OCI-LY1 (cell line): ENCODE data around the gene FZD4.
A peak's percentile ranks its signal among the peaks of the same experiment; 100 is the strongest.

Experiments used
- H2AFZ ChIP-seq: fragments of 200-600 bp; sonication (generic), shearing (Covaris generic); 2 replicates; pipeline ENCODE4 v1.6.0; 2014; ENCODE audit warnings: antibody characterized with exemption, mild to moderate bottlenecking, low read length
- H3F3A ChIP-seq: fragments of 200-600 bp; sonication (generic), shearing (Covaris generic); 2 replicates; pipeline ENCODE4 v1.6.0; 2014; ENCODE audit warnings: mild to moderate bottlenecking, antibody characterized with exemption, low read length, moderate library complexity; ENCODE audit not compliant: insufficient read depth
- H3K27ac ChIP-seq: fragments of 200-600 bp; sonication (generic); 2 replicates; pipeline ENCODE4 v1.5.1; 2014; ENCODE audit warnings: low read length, mixed run types, mild to moderate bottlenecking, low read depth; ENCODE audit not compliant: poor library complexity, severe bottlenecking
- H3K27me3 ChIP-seq: fragments of 200-600 bp; sonication (generic); 2 replicates; pipeline ENCODE4 v1.6.0; 2014; ENCODE audit warnings: antibody characterized with exemption, mild to moderate bottlenecking, low read length, moderate library complexity; ENCODE audit not compliant: insufficient read depth
- H3K36me3 ChIP-seq: fragments of 200-600 bp; sonication (generic); 2 replicates; pipeline ENCODE4 v1.6.1; 2014; ENCODE audit warnings: mild to moderate bottlenecking, antibody characterized with exemption, low read length, moderate library complexity, mixed read lengths; ENCODE audit not compliant: insufficient read depth
- H3K4me1 ChIP-seq: fragments of 200-600 bp; sonication (generic); 2 replicates; pipeline ENCODE4 v1.5.1; 2014; ENCODE audit warnings: mild to moderate bottlenecking, low read length, moderate library complexity; ENCODE audit not compliant: insufficient read depth, severe bottlenecking
- H3K4me2 ChIP-seq: fragments of 200-600 bp; sonication (generic), shearing (Covaris generic); 2 replicates; pipeline ENCODE4 v1.6.1; 2014; ENCODE audit warnings: low read length
- H3K4me3 ChIP-seq: fragments of 200-600 bp; sonication (generic); 2 replicates; pipeline ENCODE4 v1.5.1; 2014; ENCODE audit warnings: low read length, low read depth, mild to moderate bottlenecking, mixed read lengths; ENCODE audit not compliant: poor library complexity, severe bottlenecking
- H3K79me2 ChIP-seq: fragments of 200-600 bp; shearing (Covaris generic); 2 replicates; pipeline ENCODE4 v1.6.1; 2016; ENCODE audit warnings: mixed run types, low read length, mixed read lengths; ENCODE audit not compliant: insufficient read depth
- H3K9ac ChIP-seq: fragments of 200-600 bp; sonication (generic), shearing (Covaris generic); 2 replicates; pipeline ENCODE4 v1.6.1; 2014; ENCODE audit warnings: mild to moderate bottlenecking, low read length, mixed read lengths
- H3K9me2 ChIP-seq: fragments of 200-600 bp; sonication (generic), shearing (Covaris generic); 2 replicates; pipeline ENCODE4 v1.6.1; 2014; ENCODE audit warnings: low read depth, mild to moderate bottlenecking, low read length, mixed read lengths
- H3K9me3 ChIP-seq: fragments of 200-600 bp; shearing (Covaris generic); 2 replicates; pipeline ENCODE4 v1.6.1; 2014; ENCODE audit warnings: low read length, mixed read lengths
- H4K20me1 ChIP-seq: fragments of 200-600 bp; sonication (generic), shearing (Covaris generic); 2 replicates; pipeline ENCODE4 v1.6.0; 2016; ENCODE audit warnings: mild to moderate bottlenecking, low read length; ENCODE audit not compliant: insufficient read depth
- EZH2 ChIP-seq: fragments of 200-600 bp; sonication (generic), shearing (Covaris generic); IDR thresholded peaks from 2 replicates; pipeline ENCODE4 v1.8.0; 2017; ENCODE audit warnings: borderline replicate concordance, mixed run types, mild to moderate bottlenecking, antibody characterized with exemption, low read length, moderate library complexity, mixed read lengths
- TF ChIP-seq, protein P1 (sequence below): fragments of 200-600 bp; sonication (generic), shearing (Covaris generic); IDR thresholded peaks from 2 replicates; pipeline ENCODE4 v1.5.1; 2017; ENCODE audit warnings: mild to moderate bottlenecking, antibody characterized with exemption, low read length, moderate library complexity, mixed read lengths

FZD4 gene

DNA sequence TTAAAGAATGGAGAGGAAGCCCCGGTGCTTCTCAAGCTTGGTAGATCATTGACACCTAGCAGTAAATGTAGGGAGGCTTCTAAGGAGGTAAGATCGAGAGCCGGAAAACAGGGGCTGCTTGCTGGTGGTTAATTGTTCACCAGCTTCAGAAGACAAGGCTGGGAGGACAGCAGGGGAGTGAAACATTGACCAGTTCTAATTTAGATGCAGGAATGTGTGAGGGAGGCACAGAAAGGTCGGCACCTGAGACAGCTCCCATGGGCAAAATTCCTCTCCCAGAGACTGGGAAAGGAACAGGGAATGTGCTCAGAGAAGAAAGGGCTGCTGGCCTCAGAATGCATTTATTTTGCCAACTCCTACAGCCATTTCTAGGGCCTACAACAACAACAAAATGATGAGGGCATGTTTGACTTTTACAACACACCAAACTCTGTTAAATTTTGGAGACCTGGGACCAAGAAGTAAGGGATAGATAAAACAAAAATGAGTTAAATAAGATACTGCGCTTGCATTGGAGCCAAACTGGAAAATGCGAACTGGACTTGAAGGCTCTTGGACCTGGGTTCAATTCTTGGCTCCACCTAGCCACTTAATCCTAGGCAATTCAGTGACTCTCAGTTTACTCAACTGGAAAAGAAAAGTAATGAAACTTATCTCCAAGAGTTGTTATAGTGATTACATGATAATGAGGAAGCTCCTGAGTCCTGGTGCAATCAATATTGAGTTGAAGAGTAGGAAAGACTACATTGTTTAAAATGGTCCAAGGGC is 31.0 kb downstream of the FZD4 start:
- no peak overlapping the region for H3K9ac ChIP-seq
- H2AFZ ChIP-seq = no peak overlapping the region
- H4K20me1 ChIP-seq = no peaks in the 10 kb centered on the region
- H3K4me2 ChIP-seq = no peak overlapping the region
- no peaks in the 10 kb centered on the region for H3K36me3 ChIP-seq
- no peaks in the 10 kb centered on the region for H3K4me1 ChIP-seq
- H3K9me2 ChIP-seq = no peaks in the 10 kb centered on the region
- no peak for TF ChIP-seq EZH2
- TF ChIP-seq, protein P1, sequence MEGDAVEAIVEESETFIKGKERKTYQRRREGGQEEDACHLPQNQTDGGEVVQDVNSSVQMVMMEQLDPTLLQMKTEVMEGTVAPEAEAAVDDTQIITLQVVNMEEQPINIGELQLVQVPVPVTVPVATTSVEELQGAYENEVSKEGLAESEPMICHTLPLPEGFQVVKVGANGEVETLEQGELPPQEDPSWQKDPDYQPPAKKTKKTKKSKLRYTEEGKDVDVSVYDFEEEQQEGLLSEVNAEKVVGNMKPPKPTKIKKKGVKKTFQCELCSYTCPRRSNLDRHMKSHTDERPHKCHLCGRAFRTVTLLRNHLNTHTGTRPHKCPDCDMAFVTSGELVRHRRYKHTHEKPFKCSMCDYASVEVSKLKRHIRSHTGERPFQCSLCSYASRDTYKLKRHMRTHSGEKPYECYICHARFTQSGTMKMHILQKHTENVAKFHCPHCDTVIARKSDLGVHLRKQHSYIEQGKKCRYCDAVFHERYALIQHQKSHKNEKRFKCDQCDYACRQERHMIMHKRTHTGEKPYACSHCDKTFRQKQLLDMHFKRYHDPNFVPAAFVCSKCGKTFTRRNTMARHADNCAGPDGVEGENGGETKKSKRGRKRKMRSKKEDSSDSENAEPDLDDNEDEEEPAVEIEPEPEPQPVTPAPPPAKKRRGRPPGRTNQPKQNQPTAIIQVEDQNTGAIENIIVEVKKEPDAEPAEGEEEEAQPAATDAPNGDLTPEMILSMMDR = no peak
- H3K79me2 ChIP-seq = no peaks in the 10 kb centered on the region
- no peaks in the 10 kb centered on the region for H3K9me3 ChIP-seq
- no peaks in the 10 kb centered on the region for H3F3A ChIP-seq
- no peak overlapping the region for H3K4me3 ChIP-seq
- H3K27me3 ChIP-seq = no peaks in the 10 kb centered on the region
- no peak overlapping the region for H3K27ac ChIP-seq

DNA sequence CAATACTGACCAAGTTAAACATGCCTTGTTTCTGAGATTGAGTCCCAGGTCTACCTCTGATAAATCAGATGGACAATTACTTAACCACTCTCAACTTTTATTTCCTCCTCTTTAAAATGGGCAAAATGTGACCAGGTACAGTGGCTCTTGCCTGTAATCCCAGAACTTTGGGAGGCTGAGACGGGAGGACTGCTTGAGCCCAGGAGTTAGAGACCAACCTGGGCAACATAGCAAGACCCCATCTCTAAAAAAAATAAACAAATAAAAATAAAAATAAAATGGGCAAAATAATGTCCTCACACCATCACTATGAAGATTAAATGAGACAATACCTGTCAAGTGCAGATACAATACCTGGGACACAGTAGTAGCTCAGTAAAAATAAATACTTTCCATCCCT is 33.0 kb downstream of the FZD4 start:
- no peaks in the 10 kb centered on the region for H3K36me3 ChIP-seq
- H3F3A ChIP-seq = no peaks in the 10 kb centered on the region
- H3K9me2 ChIP-seq = no peaks in the 10 kb centered on the region
- no peak overlapping the region for H3K4me2 ChIP-seq
- H2AFZ ChIP-seq = no peak overlapping the region
- H3K9me3 ChIP-seq = no peaks in the 10 kb centered on the region
- H3K27me3 ChIP-seq = no peaks in the 10 kb centered on the region
- no peak for TF ChIP-seq EZH2
- TF ChIP-seq, protein P1 = no peak
- no peaks in the 10 kb centered on the region for H3K4me1 ChIP-seq
- H3K9ac ChIP-seq = no peak overlapping the region
- no peak overlapping the region for H3K27ac ChIP-seq
- no peaks in the 10 kb centered on the region for H4K20me1 ChIP-seq
- no peaks in the 10 kb centered on the region for H3K79me2 ChIP-seq
- no peak overlapping the region for H3K4me3 ChIP-seq

DNA sequence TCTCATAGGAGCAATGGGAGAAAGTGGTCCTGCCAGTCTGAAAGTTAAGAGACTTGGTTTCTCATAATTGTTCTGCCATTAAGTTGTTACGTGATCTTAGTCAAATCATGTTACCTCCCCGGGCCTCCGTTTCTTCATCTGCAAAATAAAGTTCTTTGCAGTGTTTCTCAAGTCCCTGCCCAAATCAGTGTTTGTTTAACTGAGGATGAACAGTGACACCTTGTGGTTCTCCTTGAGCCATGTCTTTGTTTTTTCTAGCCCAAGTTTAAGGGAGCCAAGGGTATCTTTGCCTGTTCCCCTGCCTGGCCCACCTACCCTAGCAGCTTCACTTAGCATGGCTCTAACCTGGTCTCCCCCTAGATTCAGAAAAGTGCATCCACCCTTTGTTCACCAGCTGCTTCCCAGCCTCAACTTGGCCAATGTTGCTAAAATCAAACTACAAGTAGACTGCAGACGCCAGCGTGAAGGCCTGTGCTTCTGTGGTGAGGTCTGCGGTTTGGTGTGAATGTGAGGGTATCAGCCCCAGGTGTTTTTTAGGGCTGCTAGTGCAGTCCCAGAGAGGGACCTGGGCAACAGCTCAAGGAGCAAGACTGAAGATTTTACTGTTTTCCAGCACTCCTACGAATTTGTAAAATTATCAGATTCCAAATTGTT is 35.5 kb downstream of the FZD4 start:
- Histone ChIP-seq H3K36me3 (no peaks in the 10 kb centered on the region), H3K9ac (no peak overlapping the region), H3F3A (no peaks in the 10 kb centered on the region), H3K4me2 (no peak overlapping the region), H3K79me2 (no peaks in the 10 kb centered on the region), H3K27ac (no peak overlapping the region), H2AFZ (no peak overlapping the region), H3K9me3 (no peaks in the 10 kb centered on the region), H3K4me1 (no peaks in the 10 kb centered on the region), H3K9me2 (no peaks in the 10 kb centered on the region), H4K20me1 (no peaks in the 10 kb centered on the region), H3K27me3 (no peaks in the 10 kb centered on the region), H3K4me3 (no peak overlapping the region)
- TF ChIP-seq, protein P1 = peak; percentile 67
- TF ChIP-seq EZH2 = no peak
